ENCODE measurements around the gene SETD1B. TPM values are rescaled to one million over a fixed set of nuclear protein-coding genes. Genes with fewer than 3 reads are reported as not detected.

SETD1B gene
- total RNA-seq, 1 donor from 2014 or later = 8.6 TPM

GRCh38 chr12:121791671-121792551 lies 11.9 kb upstream of the SETD1B start:
- DNase-seq (no peak), ATAC-seq (ENCODE audit: poor library complexity) (no peak)
- intact Hi-C loops (cut with DNase I) = loop anchor here (5.0 kb wide), 1 partner anchor 95 kb away; no protein-coding TSS in a partner anchor

- intact Hi-C loops (cut with DNase I) = loop anchor here (5.0 kb wide), 1 partner anchor 96 kb away; no protein-coding TSS in a partner anchor
These were observed 11.0 kb upstream of the SETD1B start for GRCh38 chr12:121792607-121793439.

DNA sequence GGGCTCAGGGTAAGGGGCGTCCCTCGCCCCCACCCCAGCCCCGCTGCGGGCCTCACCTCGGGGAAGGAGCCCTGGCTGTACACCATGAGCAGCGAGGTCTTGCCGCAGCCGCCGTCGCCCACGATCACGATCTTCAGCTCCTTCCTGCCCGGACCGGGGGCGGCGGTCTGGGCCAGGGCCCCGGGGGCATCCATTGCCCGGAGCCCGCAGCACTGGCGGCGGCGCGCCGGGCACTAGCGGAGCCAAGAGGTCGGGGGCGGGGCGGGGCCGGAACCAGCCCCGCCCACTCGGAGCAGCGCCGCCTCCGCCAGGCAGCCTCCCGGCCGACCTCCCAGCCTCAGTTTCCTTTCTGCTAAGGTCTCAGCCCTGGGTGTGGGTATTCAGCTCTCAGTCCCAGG lies 10.4 kb upstream of the SETD1B start, which contains the start of gene RHOF:
Gene RHOF (minus strand): TSS at position 249 of the 398 bp plus-strand sequence. CDS start 55 bp downstream, at position 194.
- ATAC-seq (ENCODE audit: poor library complexity) (peak; percentile 42), DNase-seq (peak; percentile 74)
- intact Hi-C loops (cut with DNase I) = loop anchor here (5.0 kb wide), 1 partner anchor 96 kb away; no protein-coding TSS in a partner anchor

More at GRCh38 chr12:121792607-121793439, 11.0 kb upstream of the SETD1B start:
- peak; percentile 77 for DNase-seq
- peak; percentile 10 for ATAC-seq (ENCODE audit: poor library complexity)

DNA sequence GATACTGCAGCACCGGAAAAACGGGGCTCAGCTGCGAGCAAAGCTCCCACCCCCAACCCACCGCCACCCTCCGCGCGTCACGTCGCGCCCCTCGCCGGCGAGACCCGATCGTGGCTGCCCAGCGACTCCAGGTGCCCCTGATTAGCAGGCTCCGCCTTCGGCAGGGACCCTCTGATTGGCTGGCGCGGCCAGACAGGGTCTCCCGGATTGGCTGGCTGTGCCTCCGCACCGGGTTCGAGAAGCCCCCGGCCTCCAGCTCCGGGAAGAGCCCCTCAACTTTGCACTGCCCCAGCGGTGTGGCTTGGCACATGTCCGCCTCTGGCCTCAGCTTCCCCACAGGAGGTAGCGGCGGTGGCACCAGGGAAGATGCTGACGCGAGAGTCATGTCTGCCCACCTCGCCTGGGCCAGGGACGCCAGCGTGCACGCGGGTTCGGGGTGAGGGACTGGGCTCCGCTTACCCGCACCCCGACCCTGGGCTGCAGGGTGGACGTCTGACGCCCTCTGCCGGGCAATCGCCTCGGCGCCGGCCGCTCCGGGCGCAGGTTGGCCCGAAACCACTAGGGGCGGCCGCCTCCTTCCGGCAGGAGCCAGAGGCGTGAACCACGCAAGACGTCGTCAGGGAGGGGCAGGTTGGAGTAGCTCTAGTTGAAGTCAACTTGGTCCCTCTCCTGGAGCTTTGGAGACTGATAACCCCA lies 9.8 kb upstream of the SETD1B start:
- DNase-seq = peak; percentile 94
- ATAC-seq (ENCODE audit: poor library complexity) = peak; percentile 69
- intact Hi-C loops (cut with DNase I) = loop anchor here (2.0 to 5.0 kb wide), 2 partner anchors 19 to 97 kb away; no protein-coding TSS in a partner anchor

GRCh38 chr12:121794534-121795033 lies 9.2 kb upstream of the SETD1B start:
- DNase-seq = no peak
- no peak for ATAC-seq (ENCODE audit: poor library complexity)
- intact Hi-C loops (cut with DNase I) = loop anchor here (2.0 to 5.0 kb wide), 3 partner anchors 18 to 97 kb away; partner anchors contain the start of gene PSMD9

- intact Hi-C loops (cut with DNase I) = loop anchor here (2.0 to 5.0 kb wide), 2 partner anchors 18 to 92 kb away; partner anchors contain the start of gene PSMD9
- peak; percentile 95 for DNase-seq
- ATAC-seq (ENCODE audit: poor library complexity) = peak; percentile 52
These were observed 8.5 kb upstream of the SETD1B start for GRCh38 chr12:121795034-121795968.

- intact Hi-C loops (cut with DNase I) = loop anchor here (5.0 kb wide), 1 partner anchor 90 kb away; the partner anchor contains the start of gene PSMD9
- ATAC-seq (ENCODE audit: poor library complexity) (peak; percentile 50), DNase-seq (peak; percentile 98)
These were observed 6.7 kb upstream of the SETD1B start for GRCh38 chr12:121796855-121797751.

- peak; percentile 8 for ATAC-seq (ENCODE audit: poor library complexity)
- intact Hi-C loops (cut with DNase I) = loop anchor here (5.0 kb wide), 1 partner anchor 89 kb away; the partner anchor contains the start of gene PSMD9
- peak; percentile 89 for DNase-seq
These were observed 5.6 kb upstream of the SETD1B start for GRCh38 chr12:121797937-121798786.

DNA sequence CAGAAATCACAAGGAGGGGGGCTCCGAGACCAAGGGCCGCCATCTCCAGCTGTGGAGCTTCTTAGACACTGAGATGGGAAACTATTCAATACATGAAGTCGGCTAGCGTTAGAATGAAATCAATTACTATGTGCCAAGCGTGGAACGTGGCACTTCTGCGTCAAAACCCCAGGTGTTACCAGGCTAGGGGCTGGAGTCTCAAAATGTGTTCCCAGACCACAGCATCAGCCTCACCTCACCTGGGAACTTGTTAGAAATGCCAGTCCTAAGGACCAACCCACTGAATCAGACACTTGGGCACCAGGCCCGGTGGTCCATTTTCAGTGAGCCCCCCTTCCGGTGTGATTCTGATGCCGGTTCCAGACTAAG lies 5.0 kb upstream of the SETD1B start:
- intact Hi-C loops (cut with DNase I) = loop anchor here (5.0 kb wide), 1 partner anchor 89 kb away; the partner anchor contains the start of gene PSMD9

DNA sequence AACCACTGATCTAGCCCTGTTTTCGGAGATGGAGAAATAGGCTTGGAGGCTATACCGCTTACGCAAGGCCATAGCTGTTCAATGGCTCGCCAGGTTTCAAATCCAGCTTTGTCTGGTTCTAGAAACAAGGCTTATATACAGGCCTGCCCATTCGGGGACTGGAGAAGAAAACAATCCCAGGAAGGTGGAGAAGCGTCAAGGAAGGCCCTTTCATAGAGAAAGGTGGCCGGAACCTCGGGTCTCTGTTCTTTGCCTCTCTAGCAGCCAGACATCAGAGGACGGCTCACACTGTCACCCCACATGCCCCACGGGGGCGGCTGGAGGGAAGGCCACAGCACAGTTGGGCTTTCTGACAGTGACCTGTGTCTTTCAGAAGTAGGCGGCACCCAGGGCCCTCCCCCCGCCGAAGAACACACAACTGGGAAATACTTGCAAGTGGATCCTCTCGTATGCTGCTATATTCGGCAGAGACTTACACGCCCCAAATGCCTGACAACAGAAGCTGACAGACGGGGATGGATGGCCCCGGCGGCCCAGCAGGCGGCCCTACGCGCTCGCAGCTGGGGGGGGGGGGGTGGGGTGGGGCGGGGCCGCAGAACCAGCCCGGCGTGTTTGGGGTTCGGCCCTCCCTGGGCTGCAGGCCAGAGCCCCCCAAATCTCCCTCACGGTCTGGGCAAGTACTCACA lies 4.5 kb upstream of the SETD1B start:
- DNase-seq = peak; percentile 85
- intact Hi-C loops (cut with DNase I) = loop anchor here (5.0 kb wide), 1 partner anchor 88 kb away; the partner anchor contains the start of gene PSMD9
- ATAC-seq (ENCODE audit: poor library complexity) = peak; percentile 14

More for the DNA sequence above, 5.0 kb upstream of the SETD1B start:
- ATAC-seq (ENCODE audit: poor library complexity) (no peak), DNase-seq (no peak)

GRCh38 chr12:121799842-121800693 lies 3.7 kb upstream of the SETD1B start:
- DNase-seq = peak; percentile 95
- intact Hi-C loops (cut with DNase I) = loop anchor here (5.0 kb wide), 1 partner anchor 87 kb away; the partner anchor contains the start of gene PSMD9
- ATAC-seq (ENCODE audit: poor library complexity) = peak; percentile 54

DNA sequence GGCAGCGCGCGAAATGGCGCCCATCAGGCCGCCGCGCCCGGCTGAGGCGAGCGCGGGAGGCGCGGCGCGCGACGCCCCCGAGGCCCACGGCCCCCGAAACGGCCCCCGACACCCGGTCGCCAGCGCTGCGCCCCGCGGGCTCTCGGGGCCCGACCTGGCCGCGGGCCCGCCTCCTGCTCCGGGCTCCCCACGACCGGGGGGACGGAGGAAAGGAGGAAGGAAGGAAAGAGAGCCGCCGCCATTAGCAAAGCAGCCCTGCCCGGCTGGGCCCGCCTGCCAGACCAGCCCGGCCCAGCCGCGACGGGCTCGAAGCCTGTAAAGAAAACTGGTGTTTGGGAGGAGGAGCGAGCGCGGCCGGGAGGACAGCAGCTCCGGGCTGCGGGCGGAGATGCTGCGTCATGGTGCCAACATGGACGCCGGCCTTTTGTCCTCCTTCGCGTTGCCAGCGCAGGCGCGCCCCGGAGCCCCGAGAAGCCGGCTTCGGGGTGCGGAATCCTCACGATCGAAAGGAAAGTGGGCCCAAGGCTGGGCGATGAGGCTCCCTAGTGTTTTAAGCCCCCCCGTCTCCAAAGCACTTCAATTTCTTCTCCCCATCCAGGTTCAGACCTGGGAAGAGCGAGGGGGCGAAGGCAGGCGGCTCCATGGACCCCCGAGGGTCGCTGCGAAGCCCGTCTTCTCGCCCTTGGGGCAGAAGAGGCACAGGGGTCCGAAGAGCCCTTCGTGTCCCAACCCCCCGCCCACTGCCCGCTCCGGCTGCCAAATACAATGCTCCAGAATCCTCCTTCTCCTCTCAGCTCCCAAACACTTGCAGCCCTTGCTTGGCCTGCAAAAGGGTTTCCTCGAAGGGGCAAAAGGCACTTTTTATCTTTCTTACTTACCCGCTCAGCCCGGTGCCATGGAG lies 2.9 kb upstream of the SETD1B start:
- ATAC-seq (ENCODE audit: poor library complexity) (no peak), DNase-seq (peak; percentile 93)
- intact Hi-C loops (cut with DNase I) = no loop called here
